HepG2 (cell line): ENCODE results near the gene BSND.

Experiments
- EP300 ChIP-seq, 3 experiments: sonication (generic) in 1 of 3; formaldehyde crosslinking in 1 of 3; IDR thresholded peaks; 2 replicates each; pipeline versions ENCODE4 v1.5.1 to v1.6.1; 2011 to 2020; ENCODE audit warnings: low read depth in 2 of 3, low read length in 2 of 3, borderline replicate concordance in 1 of 3, improper control_type of control experiment in 1 of 3, mild to moderate bottlenecking in 1 of 3, missing genetic modification reagents in 1 of 3, moderate library complexity in 1 of 3
- HDAC2 ChIP-seq: sonication (generic); formaldehyde crosslinking; IDR thresholded peaks from 2 replicates; pipeline ENCODE4 v1.4.0; 2020; ENCODE audit warnings: missing genetic modification reagents
- POLR2A ChIP-seq, 2 experiments: IDR thresholded peaks; 2 replicates each; pipeline ENCODE4 v1.6.1; 2011; ENCODE audit warnings: low read depth in 2 of 2, low read length in 2 of 2, mild to moderate bottlenecking in 1 of 2, moderate library complexity in 1 of 2; ENCODE audit not compliant: insufficient read depth in 1 of 2
- SRSF1 ChIP-seq: fragments of 200-400 bp; formaldehyde crosslinking; optimal IDR thresholded peaks from 2 replicates; pipeline ENCODE3; 2017; ENCODE audit warnings: mild to moderate bottlenecking, low read depth, low read length, moderate library complexity
- TAF1 ChIP-seq: sonication (generic); formaldehyde crosslinking; IDR thresholded peaks from 2 replicates; pipeline ENCODE4 v1.4.0; 2020; ENCODE audit warnings: missing genetic modification reagents
- ZNF274 ChIP-seq: sonication (generic); formaldehyde crosslinking; IDR thresholded peaks from 2 replicates; pipeline ENCODE4 v1.5.1; 2020; ENCODE audit warnings: mild to moderate bottlenecking, missing genetic modification reagents
- ZNF451 ChIP-seq: sonication (generic); formaldehyde crosslinking; IDR thresholded peaks from 2 replicates; pipeline ENCODE4 v1.5.0; 2020; ENCODE audit warnings: mild to moderate bottlenecking, missing genetic modification reagents
- ZNF460 ChIP-seq: sonication (generic); formaldehyde crosslinking; IDR thresholded peaks from 2 replicates; pipeline ENCODE4 v1.5.1; 2020; ENCODE audit warnings: missing genetic modification reagents, mild to moderate bottlenecking, borderline replicate concordance
- TF ChIP-seq, protein P1 (sequence below): sonication (generic); formaldehyde crosslinking; IDR thresholded peaks from 2 replicates; pipeline ENCODE4 v1.4.0; 2020; ENCODE audit warnings: missing genetic modification reagents, borderline replicate concordance
- TF ChIP-seq, protein P2 (sequence below): sonication (generic); formaldehyde crosslinking; IDR thresholded peaks from 2 replicates; pipeline ENCODE4 v1.5.1; 2020; ENCODE audit warnings: mild to moderate bottlenecking, missing genetic modification reagents

DNA sequence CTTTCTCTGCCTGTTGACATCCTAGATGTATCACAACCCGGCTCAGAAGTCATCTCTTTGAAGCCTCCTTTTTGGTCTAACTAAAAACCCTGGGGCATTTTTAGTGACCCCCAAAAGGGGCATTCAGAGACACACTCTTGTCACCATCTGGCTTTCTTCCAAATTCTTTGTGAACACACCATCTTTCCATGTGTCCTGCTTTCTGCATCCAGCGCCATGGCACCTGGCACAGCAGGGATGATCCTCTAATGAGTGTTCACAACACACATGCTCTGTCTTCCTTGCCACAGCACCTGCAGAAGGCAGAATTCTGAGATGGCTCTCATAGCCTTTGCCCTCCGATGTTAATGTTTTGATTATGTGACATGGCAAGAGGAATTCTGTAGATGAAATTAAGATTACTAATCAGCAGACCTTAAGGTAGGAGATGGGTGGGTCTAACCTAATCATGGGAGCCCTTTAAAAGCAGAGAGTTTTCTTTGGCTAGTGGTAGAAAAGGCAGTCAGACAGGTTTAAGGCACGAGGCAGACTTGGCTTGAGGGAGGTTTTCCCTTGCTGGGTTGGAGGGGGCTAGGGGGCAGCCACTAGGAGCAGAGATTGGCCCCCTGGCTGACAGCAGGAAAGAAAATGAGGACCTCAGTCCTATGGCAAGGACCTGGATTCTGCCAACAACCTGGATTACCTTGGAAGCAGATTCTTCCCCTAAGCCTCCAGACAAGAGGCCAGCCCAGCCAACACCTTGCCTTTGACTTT lies 23.2 kb upstream of the BSND start:
- TF ChIP-seq ZNF451 (CRISPR knock-in tag) = no peak
- TF ChIP-seq, protein P1, sequence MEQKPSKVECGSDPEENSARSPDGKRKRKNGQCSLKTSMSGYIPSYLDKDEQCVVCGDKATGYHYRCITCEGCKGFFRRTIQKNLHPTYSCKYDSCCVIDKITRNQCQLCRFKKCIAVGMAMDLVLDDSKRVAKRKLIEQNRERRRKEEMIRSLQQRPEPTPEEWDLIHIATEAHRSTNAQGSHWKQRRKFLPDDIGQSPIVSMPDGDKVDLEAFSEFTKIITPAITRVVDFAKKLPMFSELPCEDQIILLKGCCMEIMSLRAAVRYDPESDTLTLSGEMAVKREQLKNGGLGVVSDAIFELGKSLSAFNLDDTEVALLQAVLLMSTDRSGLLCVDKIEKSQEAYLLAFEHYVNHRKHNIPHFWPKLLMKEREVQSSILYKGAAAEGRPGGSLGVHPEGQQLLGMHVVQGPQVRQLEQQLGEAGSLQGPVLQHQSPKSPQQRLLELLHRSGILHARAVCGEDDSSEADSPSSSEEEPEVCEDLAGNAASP (CRISPR knock-in tag) = no peak
- TF ChIP-seq, protein P2, sequence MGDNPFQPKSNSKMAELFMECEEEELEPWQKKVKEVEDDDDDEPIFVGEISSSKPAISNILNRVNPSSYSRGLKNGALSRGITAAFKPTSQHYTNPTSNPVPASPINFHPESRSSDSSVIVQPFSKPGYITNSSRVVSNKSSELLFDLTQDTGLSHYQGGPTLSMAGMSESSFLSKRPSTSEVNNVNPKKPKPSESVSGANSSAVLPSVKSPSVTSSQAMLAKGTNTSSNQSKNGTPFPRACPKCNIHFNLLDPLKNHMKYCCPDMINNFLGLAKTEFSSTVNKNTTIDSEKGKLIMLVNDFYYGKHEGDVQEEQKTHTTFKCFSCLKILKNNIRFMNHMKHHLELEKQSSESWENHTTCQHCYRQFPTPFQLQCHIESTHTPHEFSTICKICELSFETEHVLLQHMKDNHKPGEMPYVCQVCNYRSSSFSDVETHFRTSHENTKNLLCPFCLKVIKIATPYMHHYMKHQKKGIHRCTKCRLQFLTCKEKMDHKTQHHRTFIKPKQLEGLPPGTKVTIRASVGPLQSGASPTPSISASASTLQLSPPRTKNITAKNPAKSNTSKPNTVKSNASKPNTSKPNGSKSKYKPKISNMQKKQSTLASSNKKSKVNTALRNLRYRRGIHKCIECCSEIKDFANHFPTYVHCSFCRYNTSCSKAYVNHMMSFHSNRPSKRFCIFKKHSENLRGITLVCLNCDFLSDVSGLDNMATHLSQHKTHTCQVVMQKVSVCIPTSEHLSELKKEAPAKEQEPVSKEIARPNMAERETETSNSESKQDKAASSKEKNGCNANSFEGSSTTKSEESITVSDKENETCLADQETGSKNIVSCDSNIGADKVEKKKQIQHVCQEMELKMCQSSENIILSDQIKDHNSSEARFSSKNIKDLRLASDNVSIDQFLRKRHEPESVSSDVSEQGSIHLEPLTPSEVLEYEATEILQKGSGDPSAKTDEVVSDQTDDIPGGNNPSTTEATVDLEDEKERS (CRISPR knock-in tag) = no peak
- no peak for TF ChIP-seq POLR2A (IDR thresholded peaks at IDR 0.05; ENCODE audit: insufficient read depth in 1 of 2, low read depth in 2 of 2, low read length in 2 of 2)
- no peak for TF ChIP-seq ZNF274 (CRISPR knock-in tag)
- no peak for TF ChIP-seq TAF1 (CRISPR knock-in tag)
- TF ChIP-seq EP300 (IDR thresholded peaks at IDR 0.05; ENCODE audit: low read depth in 2 of 2, low read length in 2 of 2) = no peak
- no peak for TF ChIP-seq EP300 (CRISPR knock-in tag; IDR thresholded peaks at IDR 0.05; ENCODE audit: borderline replicate concordance)
- no peak for TF ChIP-seq HDAC2 (CRISPR knock-in tag)
- no peak for TF ChIP-seq SRSF1
- no peak for TF ChIP-seq ZNF460 (CRISPR knock-in tag)
